GM18526 (cell line): ENCODE measurements around the gene TMEM121B.

ENCODE experiments used
- POLR2A ChIP-seq: IDR thresholded peaks from 3 replicates; pipeline ENCODE4 v1.6.1; 2011; ENCODE audit not compliant: insufficient read length; ENCODE audit errors: extremely low read depth

TMEM121B gene

DNA sequence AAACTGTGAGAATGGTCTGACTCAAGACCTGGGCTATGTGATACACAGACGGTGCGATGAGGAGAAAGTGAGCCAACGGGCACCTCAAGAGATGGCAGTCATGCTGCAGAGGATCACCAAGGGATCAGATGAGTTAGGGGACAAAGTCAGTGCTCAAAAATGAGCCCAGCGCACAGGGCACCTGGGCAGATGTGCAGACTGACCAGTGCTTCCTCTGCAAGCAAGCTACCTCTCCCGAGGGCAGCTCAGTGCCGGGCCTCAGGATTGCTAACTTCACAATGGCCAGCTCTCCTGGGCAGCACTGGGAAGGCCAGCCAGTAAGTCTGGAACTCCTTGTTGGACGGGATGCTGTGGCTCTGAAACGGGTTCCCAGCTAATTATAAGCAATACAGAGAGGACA, 22.7 kb upstream of the TMEM121B start:
- no peak for TF ChIP-seq POLR2A

GRCh38 chr22:17143101-17143500, 21.9 kb upstream of the TMEM121B start:
- no peak for TF ChIP-seq POLR2A

- TF ChIP-seq POLR2A: no peak
Observed at GRCh38 chr22:17140826-17141766, 19.9 kb upstream of the TMEM121B start.

DNA sequence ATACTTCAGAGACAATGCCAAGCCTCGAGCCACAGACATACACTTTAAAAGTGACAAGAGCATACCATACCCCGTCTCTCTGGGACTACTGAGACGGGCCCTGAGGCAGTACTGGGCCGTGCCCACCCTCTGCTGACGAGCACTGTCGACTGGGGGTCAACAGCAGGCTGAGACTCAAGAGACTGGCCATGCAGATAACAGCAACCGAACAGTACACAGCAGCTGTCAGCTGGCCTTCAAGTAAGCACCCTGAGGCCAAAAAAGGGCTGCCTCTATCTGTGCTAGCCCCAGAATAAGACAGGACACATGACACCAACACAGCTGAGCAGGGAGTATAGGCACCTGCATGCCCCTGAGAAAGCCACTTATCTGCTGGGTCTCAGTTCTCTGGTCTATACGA, 18.9 kb upstream of the TMEM121B start:
- no peak for TF ChIP-seq POLR2A

DNA sequence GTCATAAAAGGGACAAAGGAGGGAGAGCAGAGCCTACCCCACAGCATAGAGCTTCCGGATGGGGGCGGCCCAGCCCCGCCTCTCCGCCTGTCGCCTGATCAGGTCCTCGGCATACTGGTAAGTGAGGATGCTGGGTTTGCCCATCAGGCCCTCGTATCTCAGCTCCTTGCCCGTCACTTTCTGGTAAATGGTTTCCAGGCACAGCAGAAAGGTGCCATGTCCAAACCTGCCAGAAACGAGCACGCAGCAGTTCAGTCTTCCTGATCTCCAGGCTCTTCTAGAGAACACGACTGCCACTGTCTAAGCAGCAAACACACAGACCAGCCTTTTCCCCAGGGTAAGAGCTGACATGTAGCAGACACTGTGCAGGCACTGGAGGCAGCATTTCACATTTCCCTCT, 17.4 kb upstream of the TMEM121B start:
- no peak for TF ChIP-seq POLR2A

DNA sequence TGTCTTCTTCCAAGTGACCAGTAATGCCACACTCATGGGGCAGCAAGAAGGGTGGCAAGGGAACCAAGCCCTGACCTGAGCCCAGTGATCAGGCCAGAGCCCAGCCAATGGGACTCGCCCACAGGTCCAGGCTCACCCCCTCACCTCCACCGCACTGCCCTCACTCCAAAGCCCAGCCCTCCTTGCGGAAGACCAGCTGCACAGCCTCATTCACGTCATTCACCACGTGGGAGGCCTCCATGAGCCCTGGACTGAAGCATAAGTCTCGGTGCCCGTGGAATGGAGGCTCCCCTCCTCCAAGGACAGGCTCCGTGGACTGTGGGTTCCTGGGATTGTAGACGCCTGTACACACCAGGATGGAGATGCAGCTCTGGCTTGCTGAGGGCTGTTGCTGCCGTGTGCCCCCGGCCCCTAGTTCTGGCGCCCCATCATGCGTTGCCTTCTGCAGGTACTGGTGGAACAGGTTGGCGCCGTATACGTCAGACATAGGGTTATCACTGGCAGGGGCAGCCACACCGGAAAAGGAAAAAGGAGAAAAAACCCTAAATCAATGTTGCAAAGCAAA, 16.8 kb upstream of the TMEM121B start:
- no peak for TF ChIP-seq POLR2A

DNA sequence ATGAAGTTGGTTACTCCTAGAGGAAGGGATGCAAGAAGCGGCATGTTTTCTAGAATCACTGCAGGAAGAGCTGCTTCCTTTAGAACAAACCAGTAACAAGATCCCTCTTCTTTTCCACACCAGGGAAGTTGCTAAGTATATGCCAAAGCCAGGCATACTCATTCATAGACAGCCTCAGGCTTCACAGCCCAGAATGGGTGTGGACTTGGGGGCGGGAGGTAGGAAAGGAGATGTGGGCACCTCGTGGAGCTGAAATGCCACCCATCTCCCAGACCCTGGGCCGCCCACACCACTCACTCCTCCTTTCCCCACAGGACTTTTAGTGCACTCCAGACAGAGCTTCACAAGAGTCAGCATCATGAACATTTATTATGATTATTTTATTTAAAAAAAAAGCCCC, 16.0 kb upstream of the TMEM121B start:
- TF ChIP-seq POLR2A: no peak

- no peak for TF ChIP-seq POLR2A
Observed at GRCh38 chr22:17135153-17135760, 14.1 kb upstream of the TMEM121B start.

DNA sequence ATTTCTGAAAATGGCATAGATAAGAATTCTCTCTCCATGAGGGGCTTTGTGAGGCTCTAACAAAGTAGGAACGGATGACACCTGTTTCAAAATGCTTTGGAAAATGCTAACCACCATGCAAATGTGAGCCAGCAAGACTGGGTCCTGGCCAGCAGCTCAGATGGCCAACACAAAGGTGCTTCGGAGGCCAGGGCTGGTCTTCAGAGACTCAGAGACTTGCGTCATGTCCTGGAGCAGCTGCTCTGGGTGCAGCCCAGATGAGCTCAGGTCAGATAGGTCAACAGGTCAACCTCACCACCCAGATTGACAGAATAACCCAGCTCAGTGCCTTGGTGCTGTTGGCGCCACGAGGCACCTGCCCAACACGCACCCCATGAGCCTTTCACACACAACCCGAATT, 12.0 kb upstream of the TMEM121B start:
- TF ChIP-seq POLR2A: no peak

DNA sequence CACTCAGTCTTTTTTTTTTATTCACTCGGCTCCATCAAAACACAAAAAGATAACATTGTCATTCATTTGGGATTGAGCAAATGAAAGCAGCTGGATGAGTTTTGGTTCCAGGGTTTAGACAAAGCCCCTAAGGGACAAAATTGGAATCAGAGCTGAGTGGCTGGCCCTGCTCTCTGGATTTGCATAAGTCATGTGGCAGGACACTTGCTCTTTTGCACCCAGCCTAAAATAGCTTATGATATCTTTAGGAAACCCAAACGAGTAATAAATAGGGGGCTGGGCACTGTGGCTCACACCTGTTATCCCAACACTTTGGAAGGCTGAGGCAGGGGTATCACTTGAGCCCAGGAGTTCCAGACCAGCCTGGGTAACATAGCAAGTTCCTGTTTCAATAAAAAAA, 11.0 kb upstream of the TMEM121B start:
- no peak for TF ChIP-seq POLR2A

DNA sequence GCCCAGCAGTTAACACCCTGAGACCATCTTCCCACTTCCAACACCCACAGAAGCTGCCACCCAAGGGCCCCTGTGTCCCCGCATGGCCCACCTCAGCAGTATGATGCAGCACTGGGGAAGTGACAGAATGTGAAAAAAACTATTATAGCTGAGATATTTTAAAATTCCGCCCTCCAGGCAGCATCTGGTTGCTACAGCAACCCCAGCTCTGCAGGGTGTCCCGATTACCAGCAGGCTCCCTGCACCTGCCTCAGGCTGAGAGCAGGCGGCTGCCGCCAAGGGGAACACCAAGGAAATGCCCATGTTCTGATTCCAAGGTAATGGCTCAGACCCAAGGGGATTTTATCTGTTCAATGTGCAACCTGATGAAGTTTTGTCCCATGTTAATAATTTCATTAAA, 10.5 kb upstream of the TMEM121B start:
- TF ChIP-seq POLR2A: no peak

DNA sequence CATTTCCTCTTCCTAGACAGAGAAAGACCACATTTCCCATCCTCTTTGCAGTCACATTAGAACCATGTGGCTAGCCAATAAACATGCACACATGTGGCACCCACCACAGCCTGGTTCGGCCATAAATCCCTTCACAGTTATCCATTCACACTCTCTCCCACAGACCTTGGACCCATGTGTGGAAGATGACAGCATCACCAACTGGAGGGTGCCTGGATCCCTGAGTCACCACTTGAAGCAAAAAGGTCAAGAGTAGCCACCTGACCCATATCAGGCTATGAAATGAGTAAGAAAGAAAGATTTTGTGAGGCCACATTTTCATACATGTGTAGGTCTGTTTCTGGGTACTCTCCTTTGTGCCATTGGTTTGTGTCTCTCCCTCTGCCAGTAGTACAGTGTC, 9.0 kb upstream of the TMEM121B start:
- no peak for TF ChIP-seq POLR2A

DNA sequence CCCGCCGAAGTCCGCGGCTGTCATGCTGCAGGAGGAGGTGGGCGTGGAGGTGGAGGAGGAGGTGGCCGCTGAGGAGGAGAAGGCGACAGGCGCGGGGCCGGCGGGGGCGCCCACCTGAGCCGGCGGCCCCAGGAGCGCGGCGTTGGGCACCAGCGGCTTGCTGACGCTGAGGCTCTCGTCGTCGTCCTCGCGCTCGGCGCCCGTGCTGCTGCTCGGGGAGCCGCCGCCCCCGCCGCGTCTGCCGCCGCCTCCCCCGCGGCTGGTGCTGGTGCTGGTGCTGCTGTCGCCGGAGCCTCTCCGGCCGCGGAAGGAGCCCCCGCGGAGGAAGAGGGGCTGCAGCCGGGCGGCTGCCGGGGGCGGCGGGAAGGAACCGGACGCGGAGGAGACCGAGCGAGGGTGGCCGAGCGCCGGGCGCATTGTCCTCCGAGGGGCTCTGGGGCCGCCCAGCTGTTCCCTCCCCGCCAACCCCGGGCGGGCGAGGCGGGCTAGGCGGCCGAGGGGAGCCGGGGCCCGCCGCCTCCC, 388 bp downstream of the TMEM121B start:
- no peak for TF ChIP-seq POLR2A

- TF ChIP-seq POLR2A: no peak
Observed at GRCh38 chr22:17120281-17120680, 879 bp downstream of the TMEM121B start.

DNA sequence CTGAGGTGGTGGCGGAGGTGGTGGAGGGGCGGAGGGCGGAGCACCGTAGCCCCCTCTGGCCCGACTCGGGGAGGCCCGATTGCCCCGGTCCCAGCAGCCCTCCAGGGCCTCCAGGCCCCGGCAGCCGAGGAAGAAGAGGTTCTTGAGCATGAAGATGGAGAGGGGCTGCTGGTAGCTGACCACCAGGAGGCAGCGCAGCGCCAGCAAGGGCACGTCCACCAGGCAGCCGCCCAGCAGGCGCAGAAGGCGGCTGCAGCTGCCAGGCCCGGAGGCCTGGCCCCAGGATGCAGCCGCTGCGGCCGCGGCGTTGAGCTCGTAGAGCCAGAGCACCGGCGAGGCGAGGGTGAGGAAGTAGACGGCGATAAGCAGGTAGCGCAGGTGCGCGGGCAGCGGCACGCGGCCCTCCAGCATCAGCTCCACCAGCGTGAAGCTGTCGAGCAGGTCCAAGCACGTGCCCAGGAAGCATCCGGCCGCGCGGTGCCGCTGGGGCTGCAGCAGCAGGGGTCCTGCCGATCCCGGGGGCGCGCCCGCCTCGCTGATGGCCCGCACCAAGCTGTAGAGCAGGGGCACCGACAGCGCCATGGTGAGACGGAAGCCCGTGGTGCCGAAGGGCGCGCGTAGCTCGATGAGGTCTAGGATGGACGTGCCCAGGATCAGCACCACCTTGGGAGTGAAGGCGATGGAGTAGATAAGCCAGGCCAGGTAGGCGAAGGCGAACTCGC, 1.5 kb downstream of the TMEM121B start:
- TF ChIP-seq POLR2A: no peak

GRCh38 chr22:17118342-17118741, 2.8 kb downstream of the TMEM121B start:
- no peak for TF ChIP-seq POLR2A

DNA sequence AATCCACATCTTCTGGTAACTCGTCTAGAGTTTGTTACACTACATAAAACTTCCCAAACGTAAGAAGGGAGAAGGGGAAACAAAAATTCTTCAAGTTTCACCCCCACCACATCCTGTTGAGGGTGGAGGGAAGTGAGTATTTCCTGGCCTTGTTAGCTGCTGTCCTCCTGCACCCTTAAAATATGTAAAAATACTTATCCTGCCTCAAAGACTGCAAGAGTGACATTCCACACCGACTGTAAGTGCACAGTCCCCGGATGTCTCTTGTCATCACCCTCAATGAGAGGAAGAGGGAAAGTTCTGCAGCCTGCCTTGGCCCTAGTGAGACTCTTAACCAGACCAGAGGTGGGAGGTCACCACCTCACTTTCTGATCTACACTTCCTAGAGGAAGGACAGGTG, 3.3 kb downstream of the TMEM121B start:
- TF ChIP-seq POLR2A: no peak
